HL-60/S4 (cell line): ENCODE data around the gene CRYBA4.
"Not testable (repeated sequence)": the region's sequence is repeated elsewhere in the genome, so short reads cannot be mapped to it uniquely, and the experiment has no call there.

Experiments used
- in situ Hi-C: fragments of 300-500 bp; cut with MboI; formaldehyde crosslinking; loops from 2 replicates; pipeline ENCODE4 v1.14.3; 2022; ENCODE audit warnings: low sequenced_read_pairs

CRYBA4 gene

GRCh38 chr22:26593763-26594162 lies 28.0 kb upstream of the CRYBA4 start:
- in situ Hi-C loops = no loop called here

GRCh38 chr22:26597026-26597425 lies 24.7 kb upstream of the CRYBA4 start:
- in situ Hi-C loops = no loop called here

GRCh38 chr22:26597480-26597879 lies 24.3 kb upstream of the CRYBA4 start:
- in situ Hi-C loops = no loop called here

GRCh38 chr22:26599505-26599904 lies 22.3 kb upstream of the CRYBA4 start:
- in situ Hi-C loops = no loop called here

GRCh38 chr22:26601726-26602125 lies 20.0 kb upstream of the CRYBA4 start:
- in situ Hi-C loops = no loop called here

GRCh38 chr22:26602127-26602526 lies 19.6 kb upstream of the CRYBA4 start:
- in situ Hi-C loops = no loop called here

- in situ Hi-C loops = no loop called here
These were observed 17.4 kb upstream of the CRYBA4 start for GRCh38 chr22:26604368-26604767.

GRCh38 chr22:26606611-26607010 lies 15.2 kb upstream of the CRYBA4 start:
- in situ Hi-C loops = no loop called here

GRCh38 chr22:26608129-26608528 lies 13.6 kb upstream of the CRYBA4 start:
- in situ Hi-C loops = no loop called here

- in situ Hi-C loops = no loop called here
These were observed 12.5 kb upstream of the CRYBA4 start for GRCh38 chr22:26609287-26609686.

GRCh38 chr22:26610072-26610958 lies 11.4 kb upstream of the CRYBA4 start:
- in situ Hi-C loops = no loop called here

- in situ Hi-C loops = no loop called here
These were observed 10.8 kb upstream of the CRYBA4 start for GRCh38 chr22:26610996-26611395.

GRCh38 chr22:26612652-26613051 lies 9.1 kb upstream of the CRYBA4 start:
- in situ Hi-C loops = no loop called here

GRCh38 chr22:26613753-26614152 lies 8.0 kb upstream of the CRYBA4 start:
- in situ Hi-C loops = not testable (repeated sequence)

GRCh38 chr22:26614322-26614721 lies 7.4 kb upstream of the CRYBA4 start:
- in situ Hi-C loops = no loop called here

- in situ Hi-C loops = no loop called here
These were observed 6.6 kb upstream of the CRYBA4 start for GRCh38 chr22:26615149-26615548.

GRCh38 chr22:26615830-26616435 lies 5.8 kb upstream of the CRYBA4 start:
- in situ Hi-C loops = no loop called here

- in situ Hi-C loops = no loop called here
These were observed 5.1 kb upstream of the CRYBA4 start for GRCh38 chr22:26616650-26617049.

GRCh38 chr22:26617271-26618199 lies 4.2 kb upstream of the CRYBA4 start, which contains the start of gene CRYBB1:
Gene CRYBB1, minus strand, starts transcription at chr22:26618027. Its CDS starts 1,708 bp downstream, at chr22:26616319.
- in situ Hi-C loops = no loop called here

- in situ Hi-C loops = no loop called here
These were observed 3.3 kb upstream of the CRYBA4 start for GRCh38 chr22:26618455-26618854.

- in situ Hi-C loops = no loop called here
These were observed 2.3 kb upstream of the CRYBA4 start for GRCh38 chr22:26619510-26619909.
